Measurements from ENCODE around the gene CTBP2.

CTBP2 gene

DNA sequence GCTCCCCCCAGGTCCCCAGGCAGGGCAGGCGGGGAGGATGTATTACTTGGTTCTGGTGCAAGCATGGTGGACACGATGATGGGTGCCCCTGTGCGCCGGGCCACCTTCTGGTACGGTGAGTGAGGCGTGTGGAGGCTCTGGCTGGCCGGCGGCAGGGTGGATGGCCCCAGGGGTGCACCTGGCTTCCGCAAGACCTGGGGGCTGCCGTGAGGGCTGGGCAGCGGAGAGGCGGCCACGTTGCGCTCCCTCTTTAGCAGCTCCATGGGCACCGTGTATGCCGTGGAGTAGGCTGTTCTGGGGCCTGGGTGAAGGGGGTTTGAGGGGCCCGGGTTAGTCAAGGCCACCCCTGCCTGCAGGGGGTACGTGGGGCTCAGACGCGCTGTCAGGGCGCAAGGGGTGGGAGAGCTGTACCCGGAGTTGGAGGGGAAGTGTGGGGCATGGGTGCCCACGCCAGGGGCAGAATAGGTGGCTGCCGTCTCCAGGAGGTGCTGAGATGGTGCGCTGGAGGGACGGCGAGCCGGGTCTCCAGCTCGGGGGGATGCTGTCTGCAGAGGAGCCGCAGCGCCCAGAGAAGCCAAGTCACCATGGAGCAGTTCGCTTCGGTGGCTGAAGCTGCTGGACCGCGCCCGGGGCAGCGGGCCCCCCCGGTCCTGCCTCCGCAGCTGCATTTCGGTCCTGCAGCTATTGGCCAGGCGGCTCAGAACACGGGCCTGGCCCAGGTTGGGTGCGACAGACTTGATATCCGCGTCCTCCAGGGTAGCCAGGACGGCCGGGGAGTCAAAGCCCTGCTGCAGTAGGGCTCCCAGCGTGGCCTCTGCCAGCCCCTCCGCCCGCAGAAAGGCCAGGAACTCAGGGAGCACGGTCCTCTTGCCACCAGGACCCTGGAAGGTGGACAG is 134.1 kb downstream of the CTBP2 start:
- Histone ChIP-seq H2AFZ (ENCODE audit: low read depth, low read length) (no peak overlapping the region), H3K4me3 (ENCODE audit: low read length) (no peak overlapping the region), H3K36me3 (ENCODE audit: insufficient read depth, low read length) (peaks cover 54% of the 10 kb centered on the region), H3K27me3 (ENCODE audit: insufficient read depth, low read length) (no peaks in the 10 kb centered on the region), H3K4me1 (ENCODE audit: insufficient read depth, low read length) (peaks cover 17% of the 10 kb centered on the region), H3K9me3 (ENCODE audit: low read length) (peaks cover 2% of the 10 kb centered on the region)

DNA sequence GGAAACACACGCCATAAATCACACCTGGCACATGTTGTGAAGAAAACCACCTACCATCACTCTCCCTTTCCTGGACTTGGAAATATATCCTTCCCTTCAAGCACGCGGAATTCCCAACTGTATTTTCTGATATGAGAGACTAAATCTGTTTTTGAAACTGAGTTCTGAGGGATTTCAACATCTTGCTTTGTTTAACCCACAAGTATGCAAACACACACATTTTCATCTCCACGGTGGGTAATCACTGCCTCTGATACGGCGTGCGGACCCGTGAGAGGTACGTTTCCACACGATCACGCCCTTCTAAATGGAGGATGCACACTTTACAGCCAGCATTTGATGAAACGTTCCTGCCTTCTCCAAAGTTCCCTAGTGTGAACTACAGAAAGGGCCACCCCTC is 135.0 kb downstream of the CTBP2 start:
- Histone ChIP-seq H3K4me3 (ENCODE audit: low read length) (no peak overlapping the region), H2AFZ (ENCODE audit: low read depth, low read length) (no peak overlapping the region), H3K36me3 (ENCODE audit: insufficient read depth, low read length) (peaks cover 58% of the 10 kb centered on the region), H3K4me1 (ENCODE audit: insufficient read depth, low read length) (peaks cover 17% of the 10 kb centered on the region), H3K9me3 (ENCODE audit: low read length) (peaks cover 11% of the 10 kb centered on the region), H3K27me3 (ENCODE audit: insufficient read depth, low read length) (no peaks in the 10 kb centered on the region)

DNA sequence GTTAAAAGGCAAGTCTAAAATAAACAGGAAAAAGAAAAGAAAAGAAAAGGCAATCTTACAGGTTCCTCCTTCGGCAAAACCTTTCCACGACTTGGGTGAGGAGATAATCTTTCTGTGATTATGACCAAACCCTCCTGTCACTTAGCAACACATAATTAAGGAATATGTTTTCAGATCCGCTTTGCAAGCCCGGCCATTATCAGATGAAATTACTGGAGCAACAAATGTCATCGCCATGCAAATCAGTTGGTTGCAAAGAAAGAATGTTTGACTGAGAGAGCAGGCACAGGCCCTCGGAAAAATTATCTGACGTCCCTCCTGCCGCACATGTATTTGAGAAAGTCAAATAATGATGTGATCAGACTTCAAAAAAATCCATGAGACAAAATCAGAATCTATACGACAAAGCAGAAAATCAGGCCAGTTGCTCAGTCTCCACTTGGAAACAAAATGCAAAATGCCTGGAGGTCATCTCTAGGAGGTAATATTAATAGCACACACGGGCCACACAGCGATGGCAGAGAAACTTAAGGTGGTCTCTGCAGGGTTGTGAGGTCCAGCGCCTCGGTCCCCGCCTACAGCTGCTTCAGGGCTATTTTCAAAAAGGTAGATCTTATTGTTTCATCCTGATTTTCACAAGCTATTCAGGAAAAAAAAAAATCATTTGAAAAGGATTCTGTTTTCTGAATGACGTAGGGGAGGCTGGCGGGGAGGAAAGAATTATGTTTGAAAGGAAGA is 135.7 kb downstream of the CTBP2 start:
- H3K4me3 ChIP-seq (ENCODE audit: low read length) = no peak overlapping the region
- H3K4me1 ChIP-seq (ENCODE audit: insufficient read depth, low read length) = peaks cover 17% of the 10 kb centered on the region
- H2AFZ ChIP-seq (ENCODE audit: low read depth, low read length) = no peak overlapping the region
- peaks cover 59% of the 10 kb centered on the region for H3K36me3 ChIP-seq (ENCODE audit: insufficient read depth, low read length)
- peaks cover 16% of the 10 kb centered on the region for H3K9me3 ChIP-seq (ENCODE audit: low read length)
- H3K27me3 ChIP-seq (ENCODE audit: insufficient read depth, low read length) = no peaks in the 10 kb centered on the region

DNA sequence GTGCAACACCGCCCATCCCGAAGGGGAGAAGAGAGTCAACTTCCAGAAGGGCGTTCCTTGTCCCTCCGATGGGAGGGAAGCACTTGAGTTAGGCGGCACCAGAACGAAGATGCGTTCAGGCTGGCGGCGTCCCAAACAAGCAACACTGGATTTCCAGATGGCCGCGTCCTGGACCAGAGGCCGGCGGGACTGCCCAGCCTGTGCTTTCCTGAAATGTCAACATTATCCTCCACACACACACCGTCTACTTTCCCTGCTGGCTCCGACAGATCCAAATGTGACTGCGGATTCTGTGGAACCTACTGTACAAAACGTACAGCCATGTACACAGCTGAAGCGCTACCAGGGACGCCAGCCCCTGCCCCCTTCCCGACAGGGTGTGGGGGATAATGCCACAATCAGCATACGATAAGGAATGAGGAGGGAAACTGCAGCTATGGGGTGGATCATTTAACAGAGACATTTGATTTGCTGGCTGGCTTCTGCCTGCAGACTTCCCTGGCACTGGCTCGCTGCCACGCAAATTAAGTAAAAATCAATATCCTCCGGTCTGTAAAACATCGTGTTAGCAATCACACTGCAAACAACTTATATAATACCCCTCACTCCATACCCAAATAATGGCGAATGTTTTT is 136.4 kb downstream of the CTBP2 start:
- no peak overlapping the region for H3K4me3 ChIP-seq (ENCODE audit: low read length)
- no peak overlapping the region for H2AFZ ChIP-seq (ENCODE audit: low read depth, low read length)
- peaks cover 59% of the 10 kb centered on the region for H3K36me3 ChIP-seq (ENCODE audit: insufficient read depth, low read length)
- H3K27me3 ChIP-seq (ENCODE audit: insufficient read depth, low read length) = no peaks in the 10 kb centered on the region
- H3K4me1 ChIP-seq (ENCODE audit: insufficient read depth, low read length) = peaks cover 17% of the 10 kb centered on the region
- peaks cover 16% of the 10 kb centered on the region for H3K9me3 ChIP-seq (ENCODE audit: low read length)

DNA sequence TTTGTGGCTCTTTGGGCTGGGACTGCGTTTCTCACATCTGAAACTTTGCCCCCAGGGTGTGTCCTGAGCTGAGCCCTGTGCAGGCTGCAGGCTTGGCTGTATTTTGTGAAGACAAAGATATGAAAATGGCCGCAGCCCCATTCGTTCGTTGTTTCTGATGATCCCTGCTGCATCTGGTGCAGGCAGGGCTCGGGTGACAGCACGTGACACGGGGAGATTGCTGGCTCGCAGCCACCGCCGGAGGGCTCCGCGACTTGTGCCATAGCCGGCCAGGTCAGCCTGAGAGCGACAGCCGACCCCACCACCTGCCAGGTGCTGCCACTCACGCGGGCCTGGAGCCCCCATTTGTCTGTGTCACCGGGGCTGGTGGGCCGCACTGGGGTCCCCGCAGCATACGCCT is 137.1 kb downstream of the CTBP2 start:
- H3K9me3 ChIP-seq (ENCODE audit: low read length) = peaks cover 16% of the 10 kb centered on the region
- H2AFZ ChIP-seq (ENCODE audit: low read depth, low read length) = no peak overlapping the region
- H3K27me3 ChIP-seq (ENCODE audit: insufficient read depth, low read length) = no peaks in the 10 kb centered on the region
- H3K4me1 ChIP-seq (ENCODE audit: insufficient read depth, low read length) = peaks cover 17% of the 10 kb centered on the region
- peaks cover 55% of the 10 kb centered on the region for H3K36me3 ChIP-seq (ENCODE audit: insufficient read depth, low read length)
- no peak overlapping the region for H3K4me3 ChIP-seq (ENCODE audit: low read length)

DNA sequence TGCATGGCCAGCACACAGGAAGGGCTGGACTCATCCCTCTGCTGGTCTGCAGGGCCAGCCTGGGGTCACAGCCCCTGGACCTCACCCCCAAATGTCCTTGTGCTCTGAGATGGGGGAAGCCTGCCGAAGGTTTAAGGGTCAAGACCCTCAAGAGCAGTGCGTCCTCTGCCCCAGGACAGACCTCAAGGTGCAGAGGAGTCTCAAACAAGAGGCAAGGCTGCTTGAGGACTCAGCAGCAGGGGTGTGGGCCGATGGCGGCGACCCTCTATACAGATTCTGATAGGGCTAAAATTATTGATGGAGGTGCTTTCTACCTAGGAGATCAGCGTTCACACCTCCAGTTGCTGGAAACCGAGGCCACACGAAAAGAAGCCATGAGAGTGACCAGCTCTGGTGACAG is 137.7 kb downstream of the CTBP2 start:
- Histone ChIP-seq H3K27me3 (ENCODE audit: insufficient read depth, low read length) (no peaks in the 10 kb centered on the region), H3K4me3 (ENCODE audit: low read length) (no peak overlapping the region), H3K4me1 (ENCODE audit: insufficient read depth, low read length) (peaks cover 17% of the 10 kb centered on the region), H2AFZ (ENCODE audit: low read depth, low read length) (no peak overlapping the region), H3K9me3 (ENCODE audit: low read length) (peaks cover 16% of the 10 kb centered on the region), H3K36me3 (ENCODE audit: insufficient read depth, low read length) (peaks cover 52% of the 10 kb centered on the region)

DNA sequence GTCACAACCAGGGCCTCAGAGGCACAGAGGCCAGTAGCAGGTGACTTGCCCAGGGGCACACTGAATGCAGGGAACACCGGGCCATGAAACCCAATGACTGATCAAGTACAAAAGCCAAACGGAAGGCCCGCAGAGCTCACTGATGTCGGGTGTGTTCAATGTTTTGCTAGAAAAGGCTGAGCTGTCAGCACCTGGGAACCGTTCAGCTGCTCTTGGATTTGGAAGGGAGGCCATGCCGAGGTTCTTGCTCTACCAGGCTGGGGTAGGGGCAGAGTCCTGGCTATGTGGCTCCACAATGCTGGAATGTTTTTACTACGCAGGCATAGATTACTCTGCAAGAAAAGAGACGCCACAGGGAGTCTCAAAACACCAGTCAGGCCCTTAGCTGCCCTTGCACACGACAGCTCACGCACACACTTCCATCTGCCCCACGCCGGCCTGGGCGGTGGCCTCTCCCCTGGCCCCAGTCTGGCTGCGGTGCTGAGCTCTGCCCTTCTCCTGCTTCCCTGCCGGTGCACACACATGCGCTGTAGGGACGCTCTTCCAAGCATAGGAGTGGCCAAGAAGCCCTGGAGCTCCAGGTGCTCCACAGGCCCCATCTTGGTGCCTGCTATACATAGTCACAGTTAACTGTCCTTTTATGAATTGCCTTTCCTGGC is 138.5 kb downstream of the CTBP2 start:
- Histone ChIP-seq H2AFZ (ENCODE audit: low read depth, low read length) (no peak overlapping the region), H3K4me1 (ENCODE audit: insufficient read depth, low read length) (peaks cover 17% of the 10 kb centered on the region), H3K4me3 (ENCODE audit: low read length) (no peak overlapping the region), H3K9me3 (ENCODE audit: low read length) (peaks cover 19% of the 10 kb centered on the region), H3K27me3 (ENCODE audit: insufficient read depth, low read length) (no peaks in the 10 kb centered on the region), H3K36me3 (ENCODE audit: insufficient read depth, low read length) (peaks cover 52% of the 10 kb centered on the region)

DNA sequence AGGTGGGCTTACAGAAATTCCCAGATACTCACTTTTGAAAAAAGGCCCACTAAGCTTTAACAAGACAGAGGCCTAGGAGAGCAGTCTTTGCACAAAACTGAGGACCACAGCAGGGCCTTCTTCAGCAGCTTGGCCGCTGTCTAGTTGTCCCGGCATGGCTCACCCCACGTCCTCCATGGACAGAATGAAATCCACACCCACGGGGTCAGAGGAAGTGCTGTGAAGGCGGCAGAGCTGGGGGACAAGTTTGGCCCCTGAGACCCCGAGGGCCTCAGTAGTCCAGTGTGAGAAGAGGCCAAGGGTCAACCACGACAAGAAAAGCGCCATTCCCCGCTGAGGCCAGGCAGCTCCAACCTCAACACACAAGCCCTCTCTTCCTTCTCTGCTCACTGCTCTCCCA is 139.5 kb downstream of the CTBP2 start:
- H3K4me3 ChIP-seq (ENCODE audit: low read length) = no peak overlapping the region
- peaks cover 53% of the 10 kb centered on the region for H3K36me3 ChIP-seq (ENCODE audit: insufficient read depth, low read length)
- H3K9me3 ChIP-seq (ENCODE audit: low read length) = peaks cover 19% of the 10 kb centered on the region
- H3K4me1 ChIP-seq (ENCODE audit: insufficient read depth, low read length) = peaks cover 17% of the 10 kb centered on the region
- no peak overlapping the region for H2AFZ ChIP-seq (ENCODE audit: low read depth, low read length)
- H3K27me3 ChIP-seq (ENCODE audit: insufficient read depth, low read length) = no peaks in the 10 kb centered on the region

DNA sequence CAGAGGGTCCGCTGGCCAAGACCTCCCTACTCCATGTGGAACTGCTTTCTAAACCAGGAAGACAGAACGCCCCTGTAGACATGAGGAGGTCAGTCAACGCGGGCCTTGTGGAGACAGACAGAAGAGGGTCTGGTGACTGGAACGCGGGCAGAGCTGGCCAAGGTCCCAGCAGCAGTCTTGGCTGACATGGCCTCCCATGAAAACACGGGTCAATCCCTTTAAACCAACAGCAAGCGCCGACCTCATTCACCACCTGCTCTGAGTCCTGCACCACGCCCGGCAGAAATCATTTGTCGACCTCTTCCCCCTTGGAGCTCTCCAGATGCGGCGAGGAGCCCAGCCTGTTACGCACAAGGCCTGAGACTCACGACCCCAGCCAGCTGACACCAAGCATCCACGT is 140.0 kb downstream of the CTBP2 start:
- Histone ChIP-seq H3K4me3 (ENCODE audit: low read length) (no peak overlapping the region), H2AFZ (ENCODE audit: low read depth, low read length) (no peak overlapping the region), H3K36me3 (ENCODE audit: insufficient read depth, low read length) (peaks cover 49% of the 10 kb centered on the region), H3K4me1 (ENCODE audit: insufficient read depth, low read length) (peaks cover 15% of the 10 kb centered on the region), H3K27me3 (ENCODE audit: insufficient read depth, low read length) (no peaks in the 10 kb centered on the region), H3K9me3 (ENCODE audit: low read length) (peaks cover 19% of the 10 kb centered on the region)

DNA sequence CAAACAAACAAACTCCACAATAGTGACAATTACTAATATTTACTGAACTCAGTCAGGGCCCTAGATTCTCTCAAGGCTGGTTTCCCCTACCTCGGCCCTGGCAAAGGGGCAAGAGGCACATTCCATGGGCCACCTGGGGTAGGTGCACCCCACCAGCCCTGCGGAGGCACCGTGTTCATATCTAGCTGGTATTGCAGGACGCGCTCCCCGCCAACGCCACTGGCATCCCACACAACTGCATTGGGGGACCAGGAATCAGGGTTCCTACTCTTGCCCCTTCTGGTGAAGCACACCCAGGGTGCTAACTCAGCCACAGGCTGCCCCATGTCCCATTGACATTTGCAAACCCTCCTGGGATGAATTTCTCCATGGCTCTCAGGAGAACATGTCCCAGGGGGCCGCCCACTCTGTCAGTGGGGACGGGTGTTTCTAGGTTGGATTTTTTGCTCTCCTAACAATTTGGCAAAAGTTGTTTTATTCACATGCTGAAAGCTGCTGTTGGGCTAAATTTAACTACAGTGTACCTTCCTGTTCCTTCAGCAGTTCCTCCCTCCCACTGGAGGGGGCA is 141.7 kb downstream of the CTBP2 start:
- Histone ChIP-seq H3K4me1 (ENCODE audit: insufficient read depth, low read length) (no peaks in the 10 kb centered on the region), H3K27me3 (ENCODE audit: insufficient read depth, low read length) (no peaks in the 10 kb centered on the region), H2AFZ (ENCODE audit: low read depth, low read length) (no peak overlapping the region), H3K36me3 (ENCODE audit: insufficient read depth, low read length) (peaks cover 50% of the 10 kb centered on the region), H3K4me3 (ENCODE audit: low read length) (no peak overlapping the region), H3K9me3 (ENCODE audit: low read length) (peaks cover 21% of the 10 kb centered on the region)

DNA sequence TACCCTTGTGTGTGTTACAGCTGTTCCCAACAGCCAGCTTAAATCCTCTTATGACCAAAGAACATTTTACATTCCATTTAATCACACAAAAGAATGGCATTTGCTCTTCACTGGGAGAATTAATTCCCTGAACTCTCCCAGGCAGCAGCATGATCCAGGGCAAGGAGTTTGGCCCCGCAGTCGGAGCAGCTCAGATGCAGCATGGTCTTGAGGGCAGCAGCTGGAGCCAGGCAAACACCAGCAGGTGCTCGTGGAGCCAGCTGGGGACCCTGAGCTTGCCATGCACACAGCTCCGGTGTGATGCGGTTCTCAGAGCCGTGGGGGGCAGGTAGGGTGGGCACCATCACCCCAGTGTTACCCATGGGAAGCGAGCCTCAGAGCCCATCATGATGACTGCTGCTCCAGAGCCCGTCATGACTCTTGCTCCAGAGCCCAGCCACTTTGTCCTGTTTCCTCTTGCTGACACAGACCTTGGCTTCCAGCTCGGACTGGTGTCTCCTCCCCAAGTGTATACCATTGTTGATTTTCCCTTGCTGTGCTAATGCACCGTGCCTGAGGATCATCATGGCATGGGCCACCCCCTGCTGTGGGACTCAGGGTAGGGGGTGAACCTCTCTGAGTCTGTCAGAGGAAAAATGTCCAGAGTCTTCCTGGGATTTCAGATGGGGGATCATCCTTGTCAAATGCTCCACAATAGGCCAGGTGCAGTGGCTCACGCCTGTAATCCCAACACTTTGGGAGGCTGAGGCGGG is 142.6 kb downstream of the CTBP2 start:
- peaks cover 23% of the 10 kb centered on the region for H3K9me3 ChIP-seq (ENCODE audit: low read length)
- H3K36me3 ChIP-seq (ENCODE audit: insufficient read depth, low read length) = peaks cover 51% of the 10 kb centered on the region
- H2AFZ ChIP-seq (ENCODE audit: low read depth, low read length) = no peak overlapping the region
- H3K27me3 ChIP-seq (ENCODE audit: insufficient read depth, low read length) = no peaks in the 10 kb centered on the region
- H3K4me1 ChIP-seq (ENCODE audit: insufficient read depth, low read length) = no peaks in the 10 kb centered on the region
- H3K4me3 ChIP-seq (ENCODE audit: low read length) = no peak overlapping the region

DNA sequence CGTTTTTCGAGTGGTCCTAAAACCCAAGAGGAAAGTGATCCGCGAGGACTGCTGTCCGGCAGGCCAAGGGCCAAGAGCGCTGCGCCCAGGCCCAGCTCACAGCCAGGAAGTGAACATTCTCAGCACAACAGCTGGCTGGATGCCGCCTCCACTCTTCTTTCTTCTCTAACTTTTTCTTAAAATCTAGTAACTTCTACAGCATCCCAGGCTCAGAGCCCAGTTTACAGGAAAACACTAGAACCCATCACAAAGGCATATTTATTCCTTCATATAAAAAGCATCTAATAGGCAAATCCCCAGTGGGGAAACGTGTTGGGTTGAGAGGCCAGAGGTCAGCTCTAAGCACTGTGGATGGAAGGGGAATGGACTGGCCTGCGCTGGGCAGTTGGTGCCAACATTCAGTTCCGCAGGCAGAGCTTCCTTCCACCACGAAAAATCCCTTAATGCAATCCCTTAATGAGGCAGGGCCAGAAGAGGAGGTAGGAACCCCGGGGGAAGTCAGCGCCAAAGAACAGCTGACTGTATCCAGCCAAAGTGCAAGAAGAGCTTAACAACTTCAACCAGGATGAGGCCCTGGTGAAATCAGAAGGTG is 143.7 kb downstream of the CTBP2 start:
- H3K9me3 ChIP-seq (ENCODE audit: low read length) = peaks cover 26% of the 10 kb centered on the region
- no peak overlapping the region for H2AFZ ChIP-seq (ENCODE audit: low read depth, low read length)
- H3K36me3 ChIP-seq (ENCODE audit: insufficient read depth, low read length) = peaks cover 48% of the 10 kb centered on the region
- H3K4me3 ChIP-seq (ENCODE audit: low read length) = no peak overlapping the region
- no peaks in the 10 kb centered on the region for H3K27me3 ChIP-seq (ENCODE audit: insufficient read depth, low read length)
- no peaks in the 10 kb centered on the region for H3K4me1 ChIP-seq (ENCODE audit: insufficient read depth, low read length)

Measured in neuron (in vitro differentiated cells).